ENCODE data around the gene GIT1. TPM values are rescaled to one million over a fixed set of nuclear protein-coding genes. Genes with fewer than 3 reads are reported as not detected.

Gene GIT1
- polyA plus RNA-seq, 1 of the 3 experiments (the other 2 are of a cell fraction): 42.9 TPM

GRCh38 chr17:29572691-29573557 lies 16.5 kb downstream of the GIT1 start:
- no peak overlapping the region for H3K9ac ChIP-seq
- H3K9me2 ChIP-seq: no peaks in the 10 kb centered on the region
- H3K4me3 ChIP-seq (ENCODE audit: low read depth in 2 of 2, low read length in 1 of 2): peak overlapping the region; percentile 12 to 29; a peak in 2 of 4 replicates
- TF ChIP-seq MXI1 (IDR thresholded peaks at IDR 0.05; ENCODE audit: low read depth, low read length) (peak; percentile 97), RAD21 (IDR thresholded peaks at IDR 0.05; ENCODE audit: low read length) (peak; percentile 64), USF1 (IDR thresholded peaks at IDR 0.05; ENCODE audit: borderline replicate concordance, low read depth) (peak; percentile 63; the same call in 1 of the 2 replicates), CHD2 (IDR thresholded peaks at IDR 0.05; ENCODE audit: low read length, partially characterized antibody) (no peak), EZH2phosphoT487 (IDR thresholded peaks at IDR 0.05; ENCODE audit: borderline replicate concordance, low read depth) (no peak), GATA2 (CRISPR knock-in tag; IDR thresholded peaks at IDR 0.05) (no peak), SIN3A (IDR thresholded peaks at IDR 0.05; ENCODE audit: borderline replicate concordance, low read depth, low read length) (peak; percentile 57; the same call in 1 of the 2 replicates), MAX (IDR thresholded peaks at IDR 0.05; ENCODE audit: low read depth) (peak; percentile 83), CTCF (IDR thresholded peaks at IDR 0.05) (peak; percentile 66), SMC3 (IDR thresholded peaks at IDR 0.05; ENCODE audit: low read depth, low read length) (peak; percentile 43)
- DNase-seq: peak; percentile 89
- 47% methylated on average over 33 of the region's 62 CpGs for WGBS (ENCODE audit: low lambda C conversion rate)
- H2AFZ ChIP-seq (ENCODE audit: low read depth): no peak overlapping the region
- H3K4me2 ChIP-seq: no peak overlapping the region
- peaks cover 6% of the 10 kb centered on the region; the same call in 1 of the 2 replicates for H3K79me2 ChIP-seq (ENCODE audit: insufficient read depth)
- no peaks in the 10 kb centered on the region for H3K9me3 ChIP-seq
- POLR2A ChIA-PET: interaction anchor here (1.3 kb wide), 1 partner anchor 15 kb away, joined by 3 read pairs; no protein-coding TSS in a partner anchor
- H4K20me1 ChIP-seq (ENCODE audit: insufficient read depth): 0 out of 2 replicates have a peak, but pooled peaks cover 4% of the 10 kb centered on the region
- peaks cover 0 to 49% of the 10 kb centered on the region in 2 experiments for H3K36me3 ChIP-seq (replicated peaks in 1 of 2; ENCODE audit: control insufficient read depth in 1 of 2, insufficient read depth in 2 of 2, low read length in 1 of 2)
- peaks cover 8 to 21% of the 10 kb centered on the region in 2 experiments; a peak in 1 of 4 replicates for H3K4me1 ChIP-seq (ENCODE audit: control insufficient read depth in 1 of 2, insufficient read depth in 2 of 2, low read depth in 1 of 2, low read length in 1 of 2)
- peak overlapping the region in 1 of 2 experiments; percentile 22; a peak in 1 of 4 replicates for H3K27ac ChIP-seq (ENCODE audit: low read depth in 2 of 2, low read length in 1 of 2)
- CTCF ChIA-PET: interaction anchor here (0.7 to 11.6 kb wide), 42 partner anchors 9 to 542 kb away, joined by 3 to 166 read pairs (median 4); partner anchors contain the start of genes ANKRD13B, CORO6, GIT1 and MYO18A
- H3F3A ChIP-seq (replicated peaks; ENCODE audit: insufficient read depth): peaks cover 3% of the 10 kb centered on the region
- H3K27me3 ChIP-seq (ENCODE audit: insufficient read depth): no peaks in the 10 kb centered on the region
